ENCODE data around the gene TREM2.

DNA sequence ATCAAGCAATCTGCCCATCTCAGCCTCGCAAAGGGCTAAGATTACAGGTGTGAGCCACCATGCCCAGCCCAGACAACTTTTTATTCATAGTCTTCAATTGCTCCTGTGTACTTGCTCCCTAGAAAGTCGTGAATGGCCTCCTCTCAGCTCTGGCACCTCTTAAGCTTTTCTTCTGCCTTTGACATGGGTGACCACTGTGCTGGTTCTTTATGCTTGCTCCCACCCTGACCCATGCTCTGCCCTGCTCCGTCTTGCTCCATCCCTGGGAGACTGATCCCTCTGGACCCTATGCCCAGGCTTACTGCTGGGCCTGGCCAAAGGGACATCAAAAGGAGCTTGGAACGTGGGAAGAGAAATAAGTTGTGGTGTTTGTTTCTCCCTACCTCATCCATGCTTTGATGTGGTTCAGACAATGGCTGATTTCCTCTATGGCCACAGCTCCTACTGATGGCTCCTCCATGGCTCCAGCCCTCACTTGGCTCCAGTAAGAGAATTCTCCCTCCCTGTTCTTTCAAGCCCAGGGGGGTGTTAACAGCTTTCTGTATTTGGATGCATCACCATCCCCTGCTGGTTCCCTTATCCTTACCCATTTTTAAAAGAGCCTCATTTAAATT is 7.7 kb upstream of the TREM2 start:
- TF ChIP-seq EZH2 (IDR thresholded peaks at IDR 0.05; ENCODE audit: insufficient read depth, poor library complexity, severe bottlenecking) = no peak
- TF ChIP-seq EZH2phosphoT487 (IDR thresholded peaks at IDR 0.05; ENCODE audit: insufficient read depth, low read depth) = no peak

Measured in GM23248 (cell line).